A673 (cell line): ENCODE results near the gene TTBK2. TPM values are rescaled to one million over a fixed set of nuclear protein-coding genes. Genes with fewer than 3 reads are reported as not detected.

Source experiments
- BruUV-seq: library from RNA; stranded (reverse); fragments of 400-500 nt; replicated peaks from 2 replicates; lab custom pipeline; 2021; lab: Mats Ljungman, UMichigan
- CTCF ChIA-PET: fragments of 300-600 bp; sonication (Branson Sonifier 250); formaldehyde crosslinking; loops from one replicate; lab custom pipeline; 2022; ENCODE audit warnings: antibody characterized with exemption; lab: Charles Lee
- POLR2A ChIA-PET: fragments of 300-600 bp; sonication (Branson Sonifier 250); formaldehyde crosslinking; loops from one replicate; lab custom pipeline; 2022; ENCODE audit warnings: antibody characterized with exemption; ENCODE audit not compliant: low non-redundant PET; lab: Charles Lee
- DNase-seq: peaks from one replicate; pipeline ENCODE4 v3.0.0-alpha.2; 2015; ENCODE audit warnings: low spot score
- H3K27ac ChIP-seq: fragments of 200-600 bp; sonication (generic); 2 replicates; pipeline ENCODE4 v1.5.1; 2016; ENCODE audit warnings: mixed run types, low read depth, mild to moderate bottlenecking, mixed read lengths, antibody characterized with exemption, low read length; ENCODE audit not compliant: poor library complexity, severe bottlenecking
- H3K27me3 ChIP-seq: fragments of 200-600 bp; sonication (generic); replicated peaks from 2 replicates; pipeline ENCODE4 v1.6.1; 2017; ENCODE audit warnings: mixed run types, low read depth, mild to moderate bottlenecking, mixed read lengths, antibody characterized with exemption, low read length; ENCODE audit not compliant: insufficient read depth, poor library complexity
- H3K36me3 ChIP-seq: fragments of 200-600 bp; sonication (generic); 2 replicates; pipeline ENCODE4 v1.6.1; 2016; ENCODE audit warnings: mixed run types, mild to moderate bottlenecking, mixed read lengths, antibody characterized with exemption, low read length; ENCODE audit not compliant: insufficient read depth, poor library complexity, severe bottlenecking
- H3K4me1 ChIP-seq: fragments of 200-600 bp; sonication (generic); 2 replicates; pipeline ENCODE4 v1.6.1; 2017; ENCODE audit warnings: mixed run types, mild to moderate bottlenecking, mixed read lengths, antibody characterized with exemption, low read length; ENCODE audit not compliant: insufficient read depth, poor library complexity, severe bottlenecking
- H3K4me3 ChIP-seq: fragments of 200-600 bp; sonication (generic); 2 replicates; pipeline ENCODE4 v1.5.1; 2016; ENCODE audit warnings: low read depth, mixed run types, mild to moderate bottlenecking, mixed read lengths, low read length; ENCODE audit not compliant: poor library complexity, severe bottlenecking
- H3K9me3 ChIP-seq: fragments of 200-600 bp; sonication (generic); 2 replicates; pipeline ENCODE4 v1.6.1; 2016; ENCODE audit warnings: mixed run types, low read depth, mild to moderate bottlenecking, mixed read lengths, antibody characterized with exemption, low read length; ENCODE audit not compliant: poor library complexity, severe bottlenecking
- EZH2 ChIP-seq: fragments of 200-600 bp; sonication (generic); IDR thresholded peaks from 2 replicates; pipeline ENCODE4 v1.6.1; 2017; ENCODE audit warnings: borderline replicate concordance, low read depth, mild to moderate bottlenecking, mixed read lengths, antibody characterized with exemption, low read length; ENCODE audit not compliant: poor library complexity, severe bottlenecking
- intact Hi-C: fragments of 100-400 bp; cut with micrococcal nuclease; formaldehyde crosslinking; loops from one replicate; pipeline ENCODE4 v1.10.0; 2022; ENCODE audit not compliant: unreplicated experiment
- total RNA-seq: library from RNA; stranded (reverse); gene quantifications from 2 replicates; pipeline ENCODE4 v1.2.3, GENCODE V29; 2021
- TF ChIP-seq, protein P1 (sequence below): fragments of 300-800, 200-600 bp; sonication (generic); conservative IDR thresholded peaks from 2 replicates; pipeline ENCODE4 v1.5.1; 2017; ENCODE audit warnings: low read depth, mild to moderate bottlenecking, antibody characterized with exemption, low read length, moderate library complexity, mixed read lengths

The TTBK2 gene
- total RNA-seq, 1 experiment from 2014 or later = 15.8 TPM

DNA sequence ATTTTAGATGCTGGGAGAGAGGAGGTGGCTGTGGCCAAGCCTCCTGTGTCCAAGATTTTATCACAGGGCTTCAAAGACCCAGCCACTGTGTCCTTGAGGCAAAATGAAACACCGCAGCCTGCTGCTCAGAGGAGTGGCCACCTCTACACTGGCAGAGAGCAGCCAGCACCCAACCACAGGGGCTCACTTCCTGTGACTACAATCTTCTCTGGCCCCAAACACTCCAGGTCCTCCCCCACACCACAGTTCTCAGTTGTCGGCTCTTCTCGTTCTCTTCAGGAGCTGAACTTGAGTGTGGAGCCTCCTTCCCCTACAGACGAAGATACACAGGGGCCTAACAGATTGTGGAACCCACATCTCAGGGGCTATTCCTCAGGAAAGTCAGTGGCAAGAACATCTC, 229.3 kb downstream of the TTBK2 start:
- DNase-seq = no peak
- Histone ChIP-seq H3K4me3 (no peak overlapping the region), H3K27me3 (no peaks in the 10 kb centered on the region), H3K36me3 (no peaks in the 10 kb centered on the region), H3K9me3 (no peaks in the 10 kb centered on the region), H3K27ac (no peak overlapping the region), H3K4me1 (no peaks in the 10 kb centered on the region)
- intact Hi-C loops = no loop called here
- CTCF ChIA-PET = no interaction called here
- POLR2A ChIA-PET = no interaction called here
- no TSS peak for BruUV-seq
- TF ChIP-seq EZH2 = no peak
- TF ChIP-seq, protein P1, sequence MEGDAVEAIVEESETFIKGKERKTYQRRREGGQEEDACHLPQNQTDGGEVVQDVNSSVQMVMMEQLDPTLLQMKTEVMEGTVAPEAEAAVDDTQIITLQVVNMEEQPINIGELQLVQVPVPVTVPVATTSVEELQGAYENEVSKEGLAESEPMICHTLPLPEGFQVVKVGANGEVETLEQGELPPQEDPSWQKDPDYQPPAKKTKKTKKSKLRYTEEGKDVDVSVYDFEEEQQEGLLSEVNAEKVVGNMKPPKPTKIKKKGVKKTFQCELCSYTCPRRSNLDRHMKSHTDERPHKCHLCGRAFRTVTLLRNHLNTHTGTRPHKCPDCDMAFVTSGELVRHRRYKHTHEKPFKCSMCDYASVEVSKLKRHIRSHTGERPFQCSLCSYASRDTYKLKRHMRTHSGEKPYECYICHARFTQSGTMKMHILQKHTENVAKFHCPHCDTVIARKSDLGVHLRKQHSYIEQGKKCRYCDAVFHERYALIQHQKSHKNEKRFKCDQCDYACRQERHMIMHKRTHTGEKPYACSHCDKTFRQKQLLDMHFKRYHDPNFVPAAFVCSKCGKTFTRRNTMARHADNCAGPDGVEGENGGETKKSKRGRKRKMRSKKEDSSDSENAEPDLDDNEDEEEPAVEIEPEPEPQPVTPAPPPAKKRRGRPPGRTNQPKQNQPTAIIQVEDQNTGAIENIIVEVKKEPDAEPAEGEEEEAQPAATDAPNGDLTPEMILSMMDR = no peak

Other genes with a start within 250 kb of the TTBK2 start
- 26.9 and 29.5 TPM in 2 replicates for gene CDAN1, start 183.7 kb downstream of the TTBK2 start, total RNA-seq
- 29.9 and 30.8 TPM in 2 replicates for gene UBR1, start 185.3 kb upstream of the TTBK2 start, total RNA-seq
- 2.8 and 5.4 TPM in 2 replicates for gene TMEM62, start 212.8 kb upstream of the TTBK2 start, total RNA-seq